GM12878 (cell line): Measurements from ENCODE around the gene SLC4A8.

Experiments
- ASH2L ChIP-seq: fragments of 300-600, 200-600 bp; sonication (generic); IDR thresholded peaks from 2 replicates; pipeline ENCODE4 v1.6.1; 2017; ENCODE audit warnings: low read depth, mild to moderate bottlenecking, borderline replicate concordance
- BHLHE40 ChIP-seq, 2 experiments: fragments of 450-650 bp in 1 of 2; IDR thresholded peaks; 2 replicates each; pipeline ENCODE4 v1.6.1; 2011 to 2017; ENCODE audit warnings: low read depth in 2 of 2, borderline replicate concordance in 1 of 2, improper control_type of control experiment in 1 of 2, low read length in 1 of 2, mild to moderate bottlenecking in 1 of 2
- EP300 ChIP-seq, 2 experiments: fragments of 150-350 bp in 1 of 2; IDR thresholded peaks; 2 replicates each; pipeline ENCODE4 v1.6.1; 2011 to 2012; ENCODE audit warnings: low read depth in 2 of 2, low read length in 2 of 2, borderline replicate concordance in 1 of 2, improper control_type of control experiment in 1 of 2, inconsistent platforms in 1 of 2; ENCODE audit not compliant: control insufficient read depth in 1 of 2
- GABPA ChIP-seq: IDR thresholded peaks from 2 replicates; pipeline ENCODE4 v1.6.1; 2014; ENCODE audit warnings: antibody characterized with exemption, low read depth, mild to moderate bottlenecking, inconsistent platforms
- HCFC1 ChIP-seq: fragments of 150-350 bp; IDR thresholded peaks from 2 replicates; pipeline ENCODE4 v1.6.1; 2014; ENCODE audit warnings: low read length
- MXI1 ChIP-seq: fragments of 150-350 bp; IDR thresholded peaks from 2 replicates; pipeline ENCODE4 v1.6.1; 2011; ENCODE audit warnings: low read depth, mild to moderate bottlenecking, inconsistent platforms, low read length, improper control_type of control experiment
- NFIC ChIP-seq: IDR thresholded peaks from 2 replicates; pipeline ENCODE4 v1.6.1; 2012; ENCODE audit warnings: low read depth, mild to moderate bottlenecking, inconsistent platforms, low read length, moderate library complexity
- POLR2A ChIP-seq: IDR thresholded peaks from 2 replicates; pipeline ENCODE4 v1.6.1; 2011; ENCODE audit warnings: low read depth, mild to moderate bottlenecking, low read length
- TBL1XR1 ChIP-seq: IDR thresholded peaks from 2 replicates; pipeline ENCODE4 v1.6.1; 2012; ENCODE audit warnings: low read depth, low read length, improper control_type of control experiment
- YY1 ChIP-seq: IDR thresholded peaks from 2 replicates; pipeline ENCODE4 v1.6.1; 2011; ENCODE audit warnings: low read depth, mild to moderate bottlenecking, low read length
- ZNF384 ChIP-seq: IDR thresholded peaks from 2 replicates; pipeline ENCODE4 v1.6.1; 2012; ENCODE audit warnings: low read depth, mild to moderate bottlenecking, low read length, improper control_type of control experiment, borderline replicate concordance
- TF ChIP-seq, protein P1 (sequence below), 3 experiments: IDR thresholded peaks in 2 of 3; conservative IDR thresholded peaks in 1 of 3; 2 replicates each; pipeline ENCODE4 v1.5.1; 2011; ENCODE audit warnings: low read depth in 3 of 3, low read length in 3 of 3, mild to moderate bottlenecking in 3 of 3, control low read depth in 2 of 3, moderate library complexity in 2 of 3, inconsistent platforms in 1 of 3, mixed read lengths in 1 of 3; ENCODE audit not compliant: control insufficient read depth in 2 of 3, insufficient read depth in 1 of 3; ENCODE audit errors: extremely low read depth in 1 of 3
- TF ChIP-seq, protein P2 (sequence below): IDR thresholded peaks from 2 replicates; pipeline ENCODE4 v1.6.1; 2012; ENCODE audit warnings: low read depth, low read length, improper control_type of control experiment
- TF ChIP-seq, protein P3 (sequence below): fragments of 450-650 bp; formaldehyde crosslinking; IDR thresholded peaks from 2 replicates; pipeline ENCODE4 v1.5.0; 2022; ENCODE audit warnings: mild to moderate bottlenecking, missing genetic modification characterization

DNA sequence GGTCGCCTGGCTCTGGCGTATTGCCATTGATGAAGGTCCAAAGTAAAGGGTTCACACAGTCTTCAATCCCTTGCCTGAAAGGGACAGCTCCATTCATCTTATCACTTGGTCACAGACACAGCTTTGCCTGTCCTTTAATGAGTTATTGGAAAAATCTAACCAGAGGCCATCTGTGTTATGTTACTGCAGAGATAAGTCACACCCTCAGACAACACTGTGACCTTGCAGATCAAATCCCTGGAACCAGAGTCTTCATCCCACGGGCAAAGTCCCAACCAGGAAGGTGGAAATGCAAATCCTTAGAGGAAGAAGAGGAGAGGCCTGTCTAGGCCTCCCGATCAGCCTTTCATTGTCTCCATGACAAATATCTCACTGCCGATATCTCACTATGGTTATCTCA is 98.1 kb downstream of the SLC4A8 start:
- TF ChIP-seq GABPA (no peak), BHLHE40 (IDR thresholded peaks at IDR 0.05; ENCODE audit: borderline replicate concordance in 1 of 2, low read depth in 2 of 2, low read length in 1 of 2) (no peak), ZNF384 (no peak), POLR2A (no peak), MXI1 (no peak), ASH2L (no peak), TBL1XR1 (no peak), YY1 (no peak), HCFC1 (no peak), EP300 (IDR thresholded peaks at IDR 0.05; ENCODE audit: borderline replicate concordance in 1 of 2, control insufficient read depth in 1 of 2, low read depth in 2 of 2, low read length in 2 of 2) (no peak), NFIC (no peak)
- TF ChIP-seq, protein P1, sequence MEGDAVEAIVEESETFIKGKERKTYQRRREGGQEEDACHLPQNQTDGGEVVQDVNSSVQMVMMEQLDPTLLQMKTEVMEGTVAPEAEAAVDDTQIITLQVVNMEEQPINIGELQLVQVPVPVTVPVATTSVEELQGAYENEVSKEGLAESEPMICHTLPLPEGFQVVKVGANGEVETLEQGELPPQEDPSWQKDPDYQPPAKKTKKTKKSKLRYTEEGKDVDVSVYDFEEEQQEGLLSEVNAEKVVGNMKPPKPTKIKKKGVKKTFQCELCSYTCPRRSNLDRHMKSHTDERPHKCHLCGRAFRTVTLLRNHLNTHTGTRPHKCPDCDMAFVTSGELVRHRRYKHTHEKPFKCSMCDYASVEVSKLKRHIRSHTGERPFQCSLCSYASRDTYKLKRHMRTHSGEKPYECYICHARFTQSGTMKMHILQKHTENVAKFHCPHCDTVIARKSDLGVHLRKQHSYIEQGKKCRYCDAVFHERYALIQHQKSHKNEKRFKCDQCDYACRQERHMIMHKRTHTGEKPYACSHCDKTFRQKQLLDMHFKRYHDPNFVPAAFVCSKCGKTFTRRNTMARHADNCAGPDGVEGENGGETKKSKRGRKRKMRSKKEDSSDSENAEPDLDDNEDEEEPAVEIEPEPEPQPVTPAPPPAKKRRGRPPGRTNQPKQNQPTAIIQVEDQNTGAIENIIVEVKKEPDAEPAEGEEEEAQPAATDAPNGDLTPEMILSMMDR (IDR thresholded peaks at IDR 0.05 in 2 of 3, conservative IDR thresholded peaks at IDR 0.05 in 1 of 3; ENCODE audit: control insufficient read depth in 2 of 3, extremely low read depth in 1 of 3, insufficient read depth in 1 of 3, low read depth in 3 of 3, low read length in 3 of 3): no peak
- TF ChIP-seq, protein P2, sequence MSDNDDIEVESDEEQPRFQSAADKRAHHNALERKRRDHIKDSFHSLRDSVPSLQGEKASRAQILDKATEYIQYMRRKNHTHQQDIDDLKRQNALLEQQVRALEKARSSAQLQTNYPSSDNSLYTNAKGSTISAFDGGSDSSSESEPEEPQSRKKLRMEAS: no peak
- TF ChIP-seq, protein P3, sequence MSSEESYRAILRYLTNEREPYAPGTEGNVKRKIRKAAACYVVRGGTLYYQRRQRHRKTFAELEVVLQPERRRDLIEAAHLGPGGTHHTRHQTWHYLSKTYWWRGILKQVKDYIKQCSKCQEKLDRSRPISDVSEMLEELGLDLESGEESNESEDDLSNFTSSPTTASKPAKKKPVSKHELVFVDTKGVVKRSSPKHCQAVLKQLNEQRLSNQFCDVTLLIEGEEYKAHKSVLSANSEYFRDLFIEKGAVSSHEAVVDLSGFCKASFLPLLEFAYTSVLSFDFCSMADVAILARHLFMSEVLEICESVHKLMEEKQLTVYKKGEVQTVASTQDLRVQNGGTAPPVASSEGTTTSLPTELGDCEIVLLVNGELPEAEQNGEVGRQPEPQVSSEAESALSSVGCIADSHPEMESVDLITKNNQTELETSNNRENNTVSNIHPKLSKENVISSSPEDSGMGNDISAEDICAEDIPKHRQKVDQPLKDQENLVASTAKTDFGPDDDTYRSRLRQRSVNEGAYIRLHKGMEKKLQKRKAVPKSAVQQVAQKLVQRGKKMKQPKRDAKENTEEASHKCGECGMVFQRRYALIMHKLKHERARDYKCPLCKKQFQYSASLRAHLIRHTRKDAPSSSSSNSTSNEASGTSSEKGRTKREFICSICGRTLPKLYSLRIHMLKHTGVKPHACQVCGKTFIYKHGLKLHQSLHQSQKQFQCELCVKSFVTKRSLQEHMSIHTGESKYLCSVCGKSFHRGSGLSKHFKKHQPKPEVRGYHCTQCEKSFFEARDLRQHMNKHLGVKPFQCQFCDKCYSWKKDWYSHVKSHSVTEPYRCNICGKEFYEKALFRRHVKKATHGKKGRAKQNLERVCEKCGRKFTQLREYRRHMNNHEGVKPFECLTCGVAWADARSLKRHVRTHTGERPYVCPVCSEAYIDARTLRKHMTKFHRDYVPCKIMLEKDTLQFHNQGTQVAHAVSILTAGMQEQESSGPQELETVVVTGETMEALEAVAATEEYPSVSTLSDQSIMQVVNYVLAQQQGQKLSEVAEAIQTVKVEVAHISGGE (CRISPR knock-in tag): no peak
